Measurements from ENCODE around the gene BNIP1. TPM values are rescaled to one million over a fixed set of nuclear protein-coding genes. Genes with fewer than 3 reads are reported as not detected.

BNIP1 gene
- total RNA-seq, 1 donor = 14.5 TPM

- no peaks in the 10 kb centered on the region for H3K4me1 ChIP-seq (ENCODE audit: insufficient read depth, low read length)
These were observed 14.9 kb downstream of the BNIP1 start for GRCh38 chr5:173159256-173159655.

GRCh38 chr5:173161148-173161547 is 16.8 kb downstream of the BNIP1 start:
- no peaks in the 10 kb centered on the region for H3K9me3 ChIP-seq (ENCODE audit: low read depth, low read length)
- no peak overlapping the region for H2AFZ ChIP-seq (ENCODE audit: low read length)
- no peaks in the 10 kb centered on the region for H3K27me3 ChIP-seq (ENCODE audit: insufficient read depth, low read length)
- TF ChIP-seq CTCF (IDR thresholded peaks at IDR 0.05; ENCODE audit: extremely low read depth, low read depth, low read length) = no peak
- no peaks in the 10 kb centered on the region for H3K79me2 ChIP-seq (ENCODE audit: insufficient read depth, low read length)
- no peak overlapping the region for H3K27ac ChIP-seq (ENCODE audit: low read depth, low read length)
- H3K4me3 ChIP-seq (ENCODE audit: insufficient read depth, low read length) = no peak overlapping the region
- H3K4me2 ChIP-seq (ENCODE audit: insufficient read depth, low read length) = no peak overlapping the region
- no peaks in the 10 kb centered on the region for H3K4me1 ChIP-seq (ENCODE audit: insufficient read depth, low read length)
- H3K36me3 ChIP-seq (ENCODE audit: insufficient read depth, low read length) = peaks cover 47% of the 10 kb centered on the region
- no peak for DNase-seq (ENCODE audit: insufficient read length, low spot score, missing footprints)
- no peaks in the 10 kb centered on the region for H4K20me1 ChIP-seq (ENCODE audit: insufficient read depth, low read length)

More at GRCh38 chr5:173159256-173159655, 14.9 kb downstream of the BNIP1 start:
- DNase-seq (ENCODE audit: insufficient read length, low spot score, missing footprints) = no peak
- Histone ChIP-seq H3K79me2 (ENCODE audit: insufficient read depth, low read length) (no peaks in the 10 kb centered on the region), H2AFZ (ENCODE audit: low read length) (no peak overlapping the region), H3K9me3 (ENCODE audit: low read depth, low read length) (no peaks in the 10 kb centered on the region), H3K4me2 (ENCODE audit: insufficient read depth, low read length) (no peak overlapping the region), H4K20me1 (ENCODE audit: insufficient read depth, low read length) (no peaks in the 10 kb centered on the region), H3K36me3 (ENCODE audit: insufficient read depth, low read length) (peaks cover 59% of the 10 kb centered on the region), H3K27me3 (ENCODE audit: insufficient read depth, low read length) (no peaks in the 10 kb centered on the region), H3K4me3 (ENCODE audit: insufficient read depth, low read length) (no peak overlapping the region), H3K27ac (ENCODE audit: low read depth, low read length) (no peak overlapping the region)
- no peak for TF ChIP-seq CTCF (IDR thresholded peaks at IDR 0.05; ENCODE audit: extremely low read depth, low read depth, low read length)

GRCh38 chr5:173163219-173163618 is 18.9 kb downstream of the BNIP1 start:
- H3K4me2 ChIP-seq (ENCODE audit: insufficient read depth, low read length) = no peak overlapping the region
- H3K27me3 ChIP-seq (ENCODE audit: insufficient read depth, low read length) = no peaks in the 10 kb centered on the region
- H3K4me3 ChIP-seq (ENCODE audit: insufficient read depth, low read length) = no peak overlapping the region
- no peaks in the 10 kb centered on the region for H3K9me3 ChIP-seq (ENCODE audit: low read depth, low read length)
- no peaks in the 10 kb centered on the region for H3K79me2 ChIP-seq (ENCODE audit: insufficient read depth, low read length)
- no peaks in the 10 kb centered on the region for H3K4me1 ChIP-seq (ENCODE audit: insufficient read depth, low read length)
- no peak for DNase-seq (ENCODE audit: insufficient read length, low spot score, missing footprints)
- no peak overlapping the region for H3K27ac ChIP-seq (ENCODE audit: low read depth, low read length)
- peaks cover 42% of the 10 kb centered on the region for H3K36me3 ChIP-seq (ENCODE audit: insufficient read depth, low read length)
- no peak overlapping the region for H2AFZ ChIP-seq (ENCODE audit: low read length)
- no peaks in the 10 kb centered on the region for H4K20me1 ChIP-seq (ENCODE audit: insufficient read depth, low read length)
- TF ChIP-seq CTCF (IDR thresholded peaks at IDR 0.05; ENCODE audit: extremely low read depth, low read depth, low read length) = no peak

- no peak for TF ChIP-seq CTCF (IDR thresholded peaks at IDR 0.05; ENCODE audit: extremely low read depth, low read depth, low read length)
- H3K79me2 ChIP-seq (ENCODE audit: insufficient read depth, low read length) = no peaks in the 10 kb centered on the region
- no peak for DNase-seq (ENCODE audit: insufficient read length, low spot score, missing footprints)
- H4K20me1 ChIP-seq (ENCODE audit: insufficient read depth, low read length) = no peaks in the 10 kb centered on the region
- no peaks in the 10 kb centered on the region for H3K27me3 ChIP-seq (ENCODE audit: insufficient read depth, low read length)
- H3K4me1 ChIP-seq (ENCODE audit: insufficient read depth, low read length) = no peaks in the 10 kb centered on the region
- H3K4me2 ChIP-seq (ENCODE audit: insufficient read depth, low read length) = no peak overlapping the region
- no peaks in the 10 kb centered on the region for H3K9me3 ChIP-seq (ENCODE audit: low read depth, low read length)
- no peak overlapping the region for H2AFZ ChIP-seq (ENCODE audit: low read length)
- peaks cover 26% of the 10 kb centered on the region for H3K36me3 ChIP-seq (ENCODE audit: insufficient read depth, low read length)
- H3K27ac ChIP-seq (ENCODE audit: low read depth, low read length) = no peak overlapping the region
- H3K4me3 ChIP-seq (ENCODE audit: insufficient read depth, low read length) = no peak overlapping the region
These were observed 21.1 kb downstream of the BNIP1 start for GRCh38 chr5:173165177-173166016.

All from osteoblast (primary cell).